H9 (cell line): ENCODE results near the gene WWC2. TPM values are rescaled to one million over a fixed set of nuclear protein-coding genes. Genes with fewer than 3 reads are reported as not detected.
A peak's percentile ranks its signal among the peaks of the same experiment; 100 is the strongest.

Experiments
- DNase-seq: peaks from one replicate; pipeline ENCODE4 v3.0.0-alpha.2; 2017
- H2AFZ ChIP-seq: one replicate; pipeline ENCODE4 v1.6.1; 2013; ENCODE audit warnings: mild to moderate bottlenecking, low read length, control low read depth, moderate library complexity
- H2AK5ac ChIP-seq: 2 replicates; pipeline ENCODE4 v1.6.1; 2013; ENCODE audit warnings: low read length, control low read depth, mixed read lengths; ENCODE audit not compliant: insufficient read length
- H2BK120ac ChIP-seq: one replicate; pipeline ENCODE4 v1.6.1; 2013; ENCODE audit warnings: low read depth, mild to moderate bottlenecking, low read length, control low read depth, inconsistent platforms; ENCODE audit not compliant: poor library complexity, severe bottlenecking
- H2BK12ac ChIP-seq: 2 replicates; pipeline ENCODE4 v1.6.1; 2013; ENCODE audit warnings: low read length, control low read depth, mixed read lengths, low read depth; ENCODE audit not compliant: insufficient read length
- H2BK15ac ChIP-seq: 2 replicates; pipeline ENCODE4 v1.6.1; 2013; ENCODE audit warnings: low read depth, low read length, control low read depth
- H2BK20ac ChIP-seq: one replicate; pipeline ENCODE4 v1.6.1; 2013; ENCODE audit warnings: low read depth, mild to moderate bottlenecking, low read length, control low read depth, inconsistent platforms; ENCODE audit not compliant: poor library complexity, severe bottlenecking
- H2BK5ac ChIP-seq: 2 replicates; pipeline ENCODE4 v1.6.1; 2013; ENCODE audit warnings: low read length, control low read depth, mixed read lengths; ENCODE audit not compliant: insufficient read length
- H3K14ac ChIP-seq: 2 replicates; pipeline ENCODE4 v1.6.1; 2013; ENCODE audit warnings: low read length, control low read depth; ENCODE audit not compliant: insufficient read depth
- H3K18ac ChIP-seq: 2 replicates; pipeline ENCODE4 v1.6.1; 2013; ENCODE audit warnings: low read depth, mild to moderate bottlenecking, mixed read lengths, low read length, control low read depth; ENCODE audit not compliant: insufficient read length
- H3K23ac ChIP-seq: 2 replicates; pipeline ENCODE4 v1.6.1; 2013; ENCODE audit warnings: low read length, control low read depth, mixed read lengths, low read depth; ENCODE audit not compliant: insufficient read length
- H3K23me2 ChIP-seq: 2 replicates; pipeline ENCODE4 v1.6.1; 2013; ENCODE audit warnings: low read depth, mild to moderate bottlenecking, mixed read lengths, low read length, control low read depth; ENCODE audit not compliant: insufficient read length, poor library complexity, severe bottlenecking
- H3K27ac ChIP-seq: 2 replicates; pipeline ENCODE4 v1.5.1; 2013; ENCODE audit warnings: low read length, control low read depth, mixed read lengths, low read depth; ENCODE audit not compliant: insufficient read length
- H3K27me3 ChIP-seq: 2 replicates; pipeline ENCODE4 v1.6.1; 2013; ENCODE audit warnings: low read length, control low read depth, inconsistent platforms; ENCODE audit not compliant: insufficient read depth
- H3K4ac ChIP-seq: 2 replicates; pipeline ENCODE4 v1.6.1; 2013; ENCODE audit warnings: low read depth, mild to moderate bottlenecking, control low read depth, inconsistent platforms, low read length, moderate library complexity
- H3K4me1 ChIP-seq: 2 replicates; pipeline ENCODE4 v1.6.1; 2013; ENCODE audit warnings: low read length, control low read depth, inconsistent platforms; ENCODE audit not compliant: insufficient read depth
- H3K4me2 ChIP-seq: 2 replicates; pipeline ENCODE4 v1.6.1; 2013; ENCODE audit warnings: low read length, control low read depth, mixed read lengths; ENCODE audit not compliant: insufficient read length, insufficient read depth
- H3K56ac ChIP-seq: 2 replicates; pipeline ENCODE4 v1.6.1; 2013; ENCODE audit warnings: low read depth, mild to moderate bottlenecking, mixed read lengths, low read length, control low read depth; ENCODE audit not compliant: insufficient read length
- H3K79me1 ChIP-seq: 2 replicates; pipeline ENCODE4 v1.6.1; 2013; ENCODE audit warnings: low read depth, mild to moderate bottlenecking, moderate library complexity, low read length, control low read depth, inconsistent platforms; ENCODE audit not compliant: insufficient read depth, poor library complexity, severe bottlenecking
- H3K79me2 ChIP-seq: 2 replicates; pipeline ENCODE4 v1.6.1; 2013; ENCODE audit warnings: low read length, control low read depth, inconsistent platforms; ENCODE audit not compliant: insufficient read depth
- H3K9ac ChIP-seq: 2 replicates; pipeline ENCODE4 v1.6.1; 2013; ENCODE audit warnings: low read length, control low read depth, mixed read lengths; ENCODE audit not compliant: insufficient read length; ENCODE audit errors: extremely low read depth
- H3K9me3 ChIP-seq: one replicate; pipeline ENCODE4 v1.6.1; 2013; ENCODE audit warnings: low read depth, low read length, inconsistent platforms; ENCODE audit not compliant: control insufficient read depth
- H3T11ph ChIP-seq: one replicate; pipeline ENCODE4 v1.6.1; 2013; ENCODE audit warnings: mild to moderate bottlenecking, low read length, control low read depth, inconsistent platforms
- H4K20me1 ChIP-seq: one replicate; pipeline ENCODE4 v1.6.1; 2013; ENCODE audit not compliant: control insufficient read depth, insufficient read length, insufficient read depth
- H4K5ac ChIP-seq: 2 replicates; pipeline ENCODE4 v1.6.1; 2013; ENCODE audit warnings: low read depth, mild to moderate bottlenecking, mixed read lengths, low read length, control low read depth; ENCODE audit not compliant: insufficient read length
- H4K8ac ChIP-seq: replicated peaks from 2 replicates; pipeline ENCODE4 v1.6.1; 2013; ENCODE audit warnings: low read length, control low read depth, mixed read lengths, low read depth; ENCODE audit not compliant: insufficient read length
- H4K91ac ChIP-seq: 2 replicates; pipeline ENCODE4 v1.6.1; 2013; ENCODE audit warnings: low read depth, mild to moderate bottlenecking, moderate library complexity, mixed read lengths, low read length, control low read depth; ENCODE audit not compliant: insufficient read length
- H3K27ac Mint-ChIP-seq, 3 experiments: 2 replicates in 2 of 3; 3 replicates in 1 of 3; pipeline ENCODE4 v1.8.0; 2020 to 2021; ENCODE audit warnings: mixed read lengths in 3 of 3, mild to moderate bottlenecking in 1 of 3, moderate library complexity in 1 of 3
- H3K27me3 Mint-ChIP-seq: 2 replicates; pipeline ENCODE4 v1.8.0; 2021; ENCODE audit warnings: low read depth, mild to moderate bottlenecking, moderate library complexity, mixed read lengths
- H3K36me3 Mint-ChIP-seq, 3 experiments: 2 replicates in 2 of 3; 3 replicates in 1 of 3; pipeline ENCODE4 v1.8.0; 2020 to 2021; ENCODE audit warnings: low read depth in 3 of 3, mixed read lengths in 3 of 3; ENCODE audit not compliant: insufficient read depth in 1 of 3
- H3K4me1 Mint-ChIP-seq, 2 experiments: 2 replicates each; pipeline ENCODE4 v1.8.0; 2020; ENCODE audit warnings: mixed read lengths in 2 of 2
- H3K4me3 Mint-ChIP-seq, 2 experiments: 2 replicates in 1 of 2; 3 replicates in 1 of 2; pipeline ENCODE4 v1.8.0; 2020 to 2021; ENCODE audit warnings: mild to moderate bottlenecking in 2 of 2, mixed read lengths in 2 of 2, moderate library complexity in 1 of 2
- H3K9me3 Mint-ChIP-seq, 2 experiments: 2 replicates in 1 of 2; 3 replicates in 1 of 2; pipeline ENCODE4 v1.8.0; 2020; ENCODE audit warnings: mild to moderate bottlenecking in 2 of 2, mixed read lengths in 2 of 2, moderate library complexity in 1 of 2
- WGBS: extraction: QIAGEN DNeasy Blood & Tissue Kit; methylation state at CpG from one replicate; pipeline ENCODE4 v1.1.7; 2013; ENCODE audit warnings: missing lambda C conversion rate, low lambda C conversion rate, mixed read lengths; ENCODE audit not compliant: insufficient read length; ENCODE audit errors: extremely low coverage; 5-methylcytosine and 5-hydroxymethylcytosine counted together
- total RNA-seq: library from RNA; stranded (reverse); gene quantifications from 2 replicates; pipeline ENCODE4 v1.2.1, GENCODE V29; 2021
- TF ChIP-seq, protein P1 (sequence below): fragments of 200-600 bp; sonication (generic); conservative IDR thresholded peaks from 3 replicates; pipeline ENCODE4 v1.8.0; 2021; ENCODE audit warnings: antibody characterized with exemption, mild to moderate bottlenecking

The WWC2 gene
- total RNA-seq, 1 experiment from 2014 or later, result 106 TPM

GRCh38 chr4:183314806-183315205 lies 215.7 kb downstream of the WWC2 start:
- H2AFZ ChIP-seq, result no peak overlapping the region
- no CpG with 5 or more reads among the region's 9 CpGs for WGBS
- Mint-ChIP-seq H3K36me3 (peaks cover 22 to 70% (median 51%) of the 10 kb centered on the region in 3 experiments), H3K9me3 (no peaks in the 10 kb centered on the region), H3K4me1 (no peaks in the 10 kb centered on the region), H3K27ac (peak overlapping the region in 2 of 3 experiments; percentile 31 to 71; a peak in 4 of 7 replicates), H3K27me3 (no peaks in the 10 kb centered on the region), H3K4me3 (no peak overlapping the region)
- no peak overlapping the region for H4K5ac ChIP-seq
- H3K14ac ChIP-seq, result no peak overlapping the region
- no peak overlapping the region for H2BK120ac ChIP-seq
- H3K79me2 ChIP-seq, result no peaks in the 10 kb centered on the region; the same call in 1 of the 2 replicates
- H2BK5ac ChIP-seq, result no peak overlapping the region
- H2BK20ac ChIP-seq, result no peak overlapping the region
- no peak overlapping the region for H2BK15ac ChIP-seq
- no peak overlapping the region for H3K18ac ChIP-seq
- TF ChIP-seq, protein P1, sequence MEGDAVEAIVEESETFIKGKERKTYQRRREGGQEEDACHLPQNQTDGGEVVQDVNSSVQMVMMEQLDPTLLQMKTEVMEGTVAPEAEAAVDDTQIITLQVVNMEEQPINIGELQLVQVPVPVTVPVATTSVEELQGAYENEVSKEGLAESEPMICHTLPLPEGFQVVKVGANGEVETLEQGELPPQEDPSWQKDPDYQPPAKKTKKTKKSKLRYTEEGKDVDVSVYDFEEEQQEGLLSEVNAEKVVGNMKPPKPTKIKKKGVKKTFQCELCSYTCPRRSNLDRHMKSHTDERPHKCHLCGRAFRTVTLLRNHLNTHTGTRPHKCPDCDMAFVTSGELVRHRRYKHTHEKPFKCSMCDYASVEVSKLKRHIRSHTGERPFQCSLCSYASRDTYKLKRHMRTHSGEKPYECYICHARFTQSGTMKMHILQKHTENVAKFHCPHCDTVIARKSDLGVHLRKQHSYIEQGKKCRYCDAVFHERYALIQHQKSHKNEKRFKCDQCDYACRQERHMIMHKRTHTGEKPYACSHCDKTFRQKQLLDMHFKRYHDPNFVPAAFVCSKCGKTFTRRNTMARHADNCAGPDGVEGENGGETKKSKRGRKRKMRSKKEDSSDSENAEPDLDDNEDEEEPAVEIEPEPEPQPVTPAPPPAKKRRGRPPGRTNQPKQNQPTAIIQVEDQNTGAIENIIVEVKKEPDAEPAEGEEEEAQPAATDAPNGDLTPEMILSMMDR, result no peak
- H4K20me1 ChIP-seq, result no peaks in the 10 kb centered on the region
- H3K9me3 ChIP-seq, result no peaks in the 10 kb centered on the region
- H3K23me2 ChIP-seq, result no peaks in the 10 kb centered on the region
- H3K9ac ChIP-seq, result no peak overlapping the region
- no peak overlapping the region for H3K27ac ChIP-seq
- no peak overlapping the region for H3K56ac ChIP-seq
- no peaks in the 10 kb centered on the region for H3K27me3 ChIP-seq
- no peak overlapping the region for H4K91ac ChIP-seq
- DNase-seq, result no peak
- no peak overlapping the region for H3K4me2 ChIP-seq
- no peak overlapping the region for H3T11ph ChIP-seq
- no peak overlapping the region for H3K23ac ChIP-seq
- no peaks in the 10 kb centered on the region for H3K4me1 ChIP-seq
- H3K79me1 ChIP-seq, result no peaks in the 10 kb centered on the region
- no peak overlapping the region for H4K8ac ChIP-seq
- no peak overlapping the region for H2AK5ac ChIP-seq
- H3K4ac ChIP-seq, result no peak overlapping the region
- H2BK12ac ChIP-seq, result no peak overlapping the region
